ENCODE results near the gene GREB1L.
"Not testable (repeated sequence)": the region's sequence is repeated elsewhere in the genome, so short reads cannot be mapped to it uniquely, and the experiment has no call there.

The GREB1L gene

DNA sequence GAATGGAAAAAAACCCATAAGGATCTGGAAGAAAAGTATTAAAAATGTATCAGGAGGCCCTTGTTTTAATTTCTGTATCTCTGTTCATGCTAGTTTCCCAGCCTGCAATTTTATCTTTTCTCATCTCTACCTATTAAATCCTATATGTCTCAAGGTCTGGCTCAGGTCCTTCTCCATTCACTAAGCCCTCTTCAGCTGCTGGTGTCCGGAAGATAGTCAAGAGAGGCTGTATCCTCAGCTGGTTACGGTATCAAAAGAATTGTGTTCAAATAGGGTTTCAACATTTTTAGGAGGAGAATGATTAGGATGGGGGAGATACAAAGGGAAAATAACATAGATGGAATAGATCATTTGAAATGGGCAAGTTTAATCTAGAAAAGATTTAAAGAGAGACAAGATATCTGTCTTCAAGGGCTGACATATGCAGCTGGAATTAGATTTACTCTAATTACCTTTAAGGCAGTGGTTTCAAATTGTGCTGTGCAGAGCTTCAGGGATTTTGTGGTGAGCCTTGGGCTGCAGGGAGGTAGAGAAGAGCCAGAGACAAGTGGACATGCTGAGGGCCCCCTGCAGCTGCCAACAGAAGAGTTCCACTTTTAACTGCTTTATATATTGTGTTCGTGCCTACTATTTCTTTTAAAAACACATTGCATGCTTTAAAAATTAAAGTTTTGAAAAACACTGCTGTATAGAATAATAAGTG is 24.1 kb downstream of the GREB1L start:
- DNase-seq, result no peak

GRCh38 chr18:21267400-21267799 is 25.4 kb downstream of the GREB1L start:
- no peak for DNase-seq

DNA sequence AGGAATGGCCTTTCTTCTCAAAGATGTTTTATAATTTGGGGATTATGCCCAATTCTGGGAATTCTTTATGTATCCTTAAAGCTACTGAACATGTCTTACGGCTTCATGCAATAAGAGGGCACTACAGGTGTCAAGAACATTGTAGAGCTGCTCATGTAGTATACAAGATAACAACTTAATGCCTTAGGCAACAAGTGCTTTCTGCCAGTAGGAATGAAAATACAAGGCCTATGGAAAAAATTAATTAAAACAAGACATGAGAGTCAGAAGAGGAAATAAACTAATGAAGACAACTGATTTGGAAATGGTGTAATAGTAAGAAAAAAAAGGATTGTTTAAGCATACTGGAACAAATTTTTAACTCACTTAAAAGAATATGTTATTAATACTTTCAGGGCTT is 27.3 kb downstream of the GREB1L start:
- DNase-seq, result no peak

- DNase-seq, result no peak
Measured at GRCh38 chr18:21270453-21270852, 28.4 kb downstream of the GREB1L start.

DNA sequence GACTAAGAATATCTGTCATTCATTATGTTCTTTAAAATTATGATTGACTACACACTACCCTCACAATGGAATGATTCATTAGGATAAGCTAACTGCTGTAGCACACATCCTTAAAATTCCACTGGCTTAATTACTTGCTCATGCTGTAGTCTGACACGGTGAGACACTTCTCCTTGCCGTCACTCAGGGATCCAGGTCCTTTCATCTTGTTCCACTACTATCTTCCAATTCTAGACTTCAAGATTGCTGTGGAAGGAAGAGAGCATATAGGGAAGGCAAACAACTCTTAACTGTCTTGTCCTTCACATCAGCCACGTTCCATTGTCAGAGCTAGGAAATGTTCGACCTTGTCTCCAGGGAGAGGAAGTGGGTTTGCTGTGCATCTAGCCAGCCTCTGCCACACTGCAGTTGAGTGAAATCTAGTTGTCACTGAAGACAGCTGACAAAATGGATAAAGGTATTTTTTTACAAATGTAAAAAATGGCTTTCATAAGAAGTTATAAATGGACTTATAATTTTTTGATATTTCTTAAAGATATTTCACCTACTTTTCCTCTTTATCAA is 30.1 kb downstream of the GREB1L start:
- DNase-seq, result no peak

DNA sequence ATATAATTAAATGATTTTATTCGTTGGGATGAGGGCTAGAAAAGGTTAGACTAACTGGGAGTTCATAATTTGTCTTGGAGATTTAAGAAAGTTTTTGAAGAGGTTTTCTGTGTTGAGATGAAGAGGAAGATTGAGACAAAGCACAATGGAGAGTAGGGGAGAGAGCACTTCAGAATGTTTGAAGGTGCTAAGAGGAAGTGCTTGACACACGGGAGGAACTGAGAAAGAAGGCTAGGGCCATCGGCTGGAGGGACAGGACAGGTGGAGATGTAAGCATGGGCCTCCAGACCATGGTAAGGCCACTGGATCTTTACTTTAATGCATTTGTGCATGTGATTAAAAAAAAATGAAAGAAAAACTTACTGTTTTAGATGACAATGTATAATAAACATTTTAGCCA is 31.5 kb downstream of the GREB1L start:
- no peak for DNase-seq

DNA sequence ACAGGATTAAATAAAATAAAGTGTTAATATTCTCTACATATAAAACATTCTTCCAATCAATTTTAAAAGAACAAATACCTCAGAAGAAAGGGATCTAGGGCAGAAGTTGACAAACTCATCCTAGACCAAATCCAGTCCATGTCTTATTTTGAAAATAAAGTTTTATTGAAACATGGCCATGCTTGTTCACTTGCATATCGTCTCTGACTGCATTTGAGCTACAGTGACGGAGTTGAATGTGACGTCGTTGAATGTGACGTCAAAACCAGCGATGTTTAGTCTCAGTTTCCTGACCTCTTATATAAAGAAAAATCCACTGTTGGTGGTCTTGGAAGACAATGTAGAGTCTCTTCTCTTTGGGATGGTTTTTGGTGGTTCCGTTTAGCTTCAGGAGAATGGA is 33.6 kb downstream of the GREB1L start:
- no peak for DNase-seq

- DNase-seq, result no peak
Measured at GRCh38 chr18:21277578-21277977, 35.5 kb downstream of the GREB1L start.

DNA sequence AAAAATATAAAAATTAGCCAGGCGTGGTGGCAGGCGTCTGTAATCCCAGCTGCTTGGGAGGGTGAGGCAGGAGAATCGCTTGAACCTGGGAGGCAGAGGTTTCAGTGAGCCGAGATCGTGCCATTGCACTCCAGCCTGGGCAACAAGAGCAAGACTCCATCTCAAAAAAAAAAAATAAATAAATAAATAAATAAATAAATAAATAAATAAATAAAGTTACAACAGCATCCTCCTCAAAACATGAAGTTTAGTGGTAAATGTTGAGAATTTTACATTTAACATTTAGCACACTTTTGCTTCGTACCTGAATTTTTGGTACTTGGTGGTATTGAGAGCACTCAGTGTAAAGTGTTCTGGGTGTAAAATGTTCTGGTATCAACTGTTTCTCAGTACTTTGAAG is 36.2 kb downstream of the GREB1L start:
- not testable (repeated sequence) for DNase-seq

GRCh38 chr18:21281603-21282002 is 39.6 kb downstream of the GREB1L start:
- DNase-seq, result no peak

DNA sequence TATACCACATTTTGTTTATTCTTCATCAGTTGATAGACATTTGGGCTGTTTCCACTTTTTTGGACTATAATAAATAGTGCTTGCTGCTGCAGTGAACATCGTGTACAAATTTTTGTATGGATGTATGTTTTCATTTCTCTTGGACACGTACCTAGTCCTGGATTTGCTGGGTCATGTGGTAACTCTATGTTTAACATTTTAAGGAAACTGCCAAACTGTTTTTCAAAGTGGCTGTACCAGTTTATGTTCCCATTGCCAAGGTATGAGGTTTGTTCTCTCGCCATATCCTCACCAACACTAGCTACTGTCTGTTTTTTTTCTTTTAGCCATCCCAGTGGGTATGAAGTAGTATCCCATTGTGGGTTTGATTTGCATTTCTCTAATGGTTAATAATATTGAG is 42.5 kb downstream of the GREB1L start:
- DNase-seq, result no peak

DNA sequence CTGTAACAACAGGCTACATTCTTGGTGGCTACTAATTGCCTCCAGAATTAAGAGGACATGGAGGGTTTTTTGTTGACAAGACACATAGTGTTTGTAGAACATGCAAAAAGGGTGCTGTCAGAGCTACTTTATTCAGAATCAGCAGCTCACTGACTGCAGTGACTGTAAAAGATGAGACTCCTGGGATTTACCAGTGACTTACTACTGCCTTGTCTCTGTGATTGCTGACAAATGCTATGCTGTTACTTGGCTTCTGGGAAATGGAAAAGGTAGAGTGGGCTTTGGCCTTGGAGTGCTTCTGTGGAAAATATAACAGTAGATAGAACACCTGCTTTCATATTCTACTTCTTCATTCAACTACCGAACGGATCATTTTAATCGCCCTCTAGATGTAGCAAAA is 47.8 kb downstream of the GREB1L start:
- no peak for DNase-seq

- DNase-seq, result no peak
Measured at GRCh38 chr18:21291106-21291505, 49.1 kb downstream of the GREB1L start.

- DNase-seq, result no peak
Measured at GRCh38 chr18:21293479-21293878, 51.4 kb downstream of the GREB1L start.

- DNase-seq, result no peak
Measured at GRCh38 chr18:21295101-21295500, 53.1 kb downstream of the GREB1L start.

DNA sequence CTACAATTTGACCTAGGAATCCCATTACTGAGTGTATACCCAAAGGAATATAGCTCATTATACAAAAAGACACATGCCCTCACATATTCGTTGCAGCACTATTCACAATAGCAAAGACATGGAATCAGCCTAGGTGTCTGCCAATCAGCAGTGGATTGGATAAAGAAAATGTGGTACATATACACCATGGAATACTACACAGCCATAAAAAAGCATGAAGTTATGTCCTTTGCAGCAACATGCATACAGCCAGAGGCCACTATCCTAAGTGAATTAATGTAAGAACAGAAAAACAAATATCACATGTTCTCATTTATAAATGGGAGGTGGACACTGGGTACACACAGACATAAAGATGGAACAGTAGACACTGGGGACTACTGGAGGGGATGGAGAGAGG is 54.0 kb downstream of the GREB1L start:
- DNase-seq, result no peak

- DNase-seq, result no peak
Measured at GRCh38 chr18:21298351-21298750, 56.3 kb downstream of the GREB1L start.

DNA sequence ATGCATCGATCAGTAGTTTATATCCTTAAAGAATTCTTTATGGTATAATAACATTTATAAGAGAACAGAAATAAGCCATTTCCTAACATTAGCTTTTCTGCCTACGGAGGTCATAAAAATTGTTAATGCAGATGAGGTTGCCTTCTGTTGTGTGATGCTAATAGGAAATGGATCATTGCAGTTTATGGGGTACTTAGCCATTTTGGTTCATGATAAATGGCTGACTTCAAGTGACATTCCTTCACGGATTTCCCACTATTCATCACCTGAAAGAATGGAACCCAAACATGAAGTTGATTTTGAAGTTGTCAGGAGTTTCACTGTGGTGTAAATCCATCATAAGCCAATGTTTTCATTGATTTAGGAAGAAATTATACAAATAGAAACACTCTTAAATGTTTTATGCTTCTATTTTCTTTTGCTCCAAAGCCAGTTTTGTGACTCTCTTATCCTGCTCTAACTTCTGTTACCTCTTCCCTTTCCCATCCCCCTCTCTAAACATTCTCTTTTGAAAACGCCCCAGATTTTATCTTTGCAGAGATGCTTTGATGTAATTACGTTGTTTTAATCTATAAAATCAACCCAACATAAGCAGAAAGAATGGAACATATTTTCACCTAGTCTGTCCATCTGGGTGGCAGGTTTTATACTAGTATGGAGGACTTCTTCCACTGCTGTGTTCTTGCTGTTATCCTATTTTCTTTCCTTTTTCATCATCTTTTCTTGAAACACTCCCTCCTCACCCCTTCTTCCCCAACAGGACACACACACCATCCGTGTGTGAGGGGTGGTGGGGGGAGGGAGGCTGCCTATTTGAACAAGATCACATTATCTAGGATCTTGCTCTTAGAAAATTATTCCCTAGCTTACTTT is 58.2 kb downstream of the GREB1L start:
- no peak for DNase-seq

- DNase-seq, result no peak
Measured at GRCh38 chr18:21300908-21301200, 58.8 kb downstream of the GREB1L start.

DNA sequence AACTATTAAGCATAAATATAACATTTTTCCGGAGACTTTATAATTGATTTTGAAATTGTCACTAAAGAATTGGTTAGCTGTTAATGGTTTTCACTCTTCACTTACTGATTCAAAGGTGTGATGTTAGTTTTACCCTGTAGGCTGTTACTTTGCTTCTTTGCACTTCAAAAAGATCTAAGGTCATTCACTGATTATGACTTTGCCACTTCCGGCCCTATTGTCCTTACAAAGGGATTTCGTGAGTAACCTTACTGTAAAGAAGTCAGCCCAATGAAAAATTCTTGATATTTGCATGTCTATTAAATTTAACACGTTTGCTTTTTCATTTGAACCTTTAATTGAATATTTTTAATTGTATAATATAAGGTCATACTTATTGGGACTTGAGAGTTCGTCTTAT is 61.4 kb downstream of the GREB1L start:
- no peak for DNase-seq

GRCh38 chr18:21303895-21304294 is 61.9 kb downstream of the GREB1L start:
- DNase-seq, result no peak

DNA sequence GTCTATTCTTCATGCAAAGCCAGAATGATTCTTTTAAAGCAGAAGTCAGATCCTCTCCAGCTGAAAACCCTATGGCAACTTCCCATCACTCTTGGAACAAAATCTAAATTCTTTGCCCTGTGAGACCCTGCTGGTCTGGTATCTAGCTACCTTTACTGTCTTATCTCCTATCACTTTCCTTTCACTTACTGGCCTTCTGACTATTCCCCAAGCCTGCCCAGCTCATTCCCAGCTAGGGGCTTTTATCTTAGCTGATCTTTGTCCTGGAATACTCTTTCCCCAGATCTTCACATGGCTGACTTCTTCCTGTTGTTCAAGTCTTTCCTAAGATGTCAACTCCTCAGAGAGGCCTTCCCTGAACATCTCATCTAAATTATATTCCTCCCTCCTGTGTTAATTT is 63.6 kb downstream of the GREB1L start:
- DNase-seq, result no peak

DNA sequence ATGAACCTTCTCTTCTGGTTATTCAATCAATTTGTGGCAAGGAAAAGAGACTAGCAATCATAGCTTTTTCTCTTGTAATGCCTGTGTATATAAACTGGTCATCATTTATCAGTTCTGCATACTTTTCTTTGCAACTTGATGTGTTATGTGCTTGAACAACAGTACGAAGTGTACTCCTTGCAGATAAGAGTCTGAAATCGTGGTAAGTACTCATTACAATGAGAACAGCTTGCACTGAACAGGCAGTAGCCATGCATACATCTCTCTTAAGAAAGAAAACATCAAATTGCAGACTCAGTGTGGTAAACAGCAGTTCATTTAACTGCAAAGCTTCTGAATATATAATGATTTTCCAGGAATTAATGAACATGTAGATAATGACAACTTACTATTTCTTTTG is 64.3 kb downstream of the GREB1L start:
- DNase-seq, result no peak

DNA sequence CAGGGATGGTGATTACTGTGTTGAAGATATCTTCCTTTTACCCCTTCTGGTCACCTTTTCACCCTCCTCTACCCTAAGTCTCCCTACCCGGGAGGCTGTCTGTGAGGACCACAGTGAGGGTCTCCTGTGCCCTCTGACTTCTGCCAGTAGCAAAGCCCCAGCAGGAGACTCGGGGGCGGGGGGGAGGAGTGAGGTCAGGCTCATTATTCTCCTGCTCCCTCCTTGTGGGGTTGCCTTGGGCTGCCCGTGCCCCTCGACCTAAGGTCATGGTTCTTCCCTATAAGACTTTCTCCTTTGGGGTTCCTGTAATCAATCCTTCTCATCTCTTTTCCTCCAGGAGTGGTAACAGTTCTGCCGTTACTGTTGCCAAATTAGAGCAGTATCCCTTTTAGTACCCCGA is 65.5 kb downstream of the GREB1L start:
- no peak for DNase-seq
